Endothelial cell of umbilical vein (primary cell): ENCODE results near the gene PTBP3. TPM values are rescaled to one million over a fixed set of nuclear protein-coding genes. Genes with fewer than 3 reads are reported as not detected.

ENCODE experiments used
- BruUV-seq: library from RNA; stranded (reverse); fragments of 400-500 nt; replicated peaks from 2 replicates; lab custom pipeline; 2021; lab: Mats Ljungman, UMichigan
- CTCF ChIA-PET: fragments of 300-600, 350-600 bp; sonication (Branson Sonifier 250); formaldehyde crosslinking; loops from one replicate; lab custom pipeline; 2021; ENCODE audit warnings: antibody characterized with exemption, inconsistent platforms; lab: Charles Lee
- POLR2A ChIA-PET: fragments of 300-600, 350-600 bp; sonication (Branson Sonifier 250); formaldehyde crosslinking; loops from one replicate; lab custom pipeline; 2021; ENCODE audit warnings: antibody characterized with exemption, inconsistent platforms; lab: Charles Lee
- DNase-seq: peaks from one replicate; pipeline ENCODE4 v3.0.0-alpha.2; 2011; ENCODE audit warnings: low read depth, low spot score
- FAIRE-seq: peaks from 2 replicates; lab custom pipeline; 2011; peaks lifted over from hg19 to GRCh38; lab: Jason Lieb, UNC
- H2AFZ ChIP-seq: 2 replicates; pipeline ENCODE4 v1.6.0; 2012; ENCODE audit warnings: low read depth, low read length, control low read depth, inconsistent platforms
- H3K27ac ChIP-seq: 2 replicates; pipeline ENCODE4 v1.5.1; 2011; ENCODE audit warnings: low read depth, mild to moderate bottlenecking, control low read depth, low read length, moderate library complexity; ENCODE audit not compliant: insufficient read depth
- H3K27me3 ChIP-seq, 2 experiments: 2 replicates each; pipeline versions ENCODE4 v1.6.0 to v1.6.1; 2011; ENCODE audit warnings: low read length in 2 of 2, mixed read lengths in 1 of 2; ENCODE audit not compliant: control insufficient read depth in 2 of 2, insufficient read depth in 2 of 2
- H3K36me3 ChIP-seq, 2 experiments: 2 replicates in 1 of 2; 3 replicates in 1 of 2; pipeline ENCODE4 v1.5.1; 2011; ENCODE audit warnings: low read length in 2 of 2, mild to moderate bottlenecking in 1 of 2, moderate library complexity in 1 of 2; ENCODE audit not compliant: control insufficient read depth in 2 of 2, insufficient read depth in 2 of 2; ENCODE audit errors: extremely low read depth in 1 of 2
- H3K4me1 ChIP-seq: 3 replicates; pipeline ENCODE4 v1.5.1; 2011; ENCODE audit warnings: mild to moderate bottlenecking, low read length; ENCODE audit not compliant: control insufficient read depth, insufficient read depth; ENCODE audit errors: extremely low read depth
- H3K4me2 ChIP-seq: 2 replicates; pipeline ENCODE4 v1.6.1; 2011; ENCODE audit warnings: low read length, control low read depth, mixed read lengths; ENCODE audit not compliant: insufficient read depth
- H3K4me3 ChIP-seq, 3 experiments: fragments of 200-600 bp in 1 of 3; sonication (generic), shearing (Covaris generic) in 1 of 3; replicated peaks in 1 of 3; 2 replicates each; pipeline ENCODE4 v1.5.1; 2011 to 2016; ENCODE audit warnings: control low read depth in 3 of 3, low read length in 3 of 3, mild to moderate bottlenecking in 2 of 3, inconsistent platforms in 1 of 3, low read depth in 1 of 3, moderate library complexity in 1 of 3; ENCODE audit not compliant: insufficient read depth in 1 of 3
- H3K79me2 ChIP-seq: 2 replicates; pipeline ENCODE4 v1.6.0; 2012; ENCODE audit warnings: low read length, inconsistent platforms; ENCODE audit not compliant: control insufficient read depth, insufficient read depth
- H3K9ac ChIP-seq: replicated peaks from 2 replicates; pipeline ENCODE3; 2011; ENCODE audit warnings: low read length, control low read depth; ENCODE audit not compliant: insufficient read depth; ENCODE audit errors: extremely low read depth
- H3K9me1 ChIP-seq: replicated peaks from 3 replicates; pipeline ENCODE4 v1.6.0; 2011; ENCODE audit warnings: mild to moderate bottlenecking, low read length; ENCODE audit not compliant: control insufficient read depth, insufficient read depth; ENCODE audit errors: extremely low read depth
- H3K9me3 ChIP-seq: replicated peaks from 2 replicates; pipeline ENCODE4 v1.5.1; 2012; ENCODE audit warnings: low read length, inconsistent platforms; ENCODE audit not compliant: control insufficient read depth, insufficient read depth
- H4K20me1 ChIP-seq: replicated peaks from 2 replicates; pipeline ENCODE3; 2011; ENCODE audit warnings: mild to moderate bottlenecking, low read length; ENCODE audit not compliant: control insufficient read depth, insufficient read depth; ENCODE audit errors: extremely low read depth
- CTCF ChIP-seq, 2 donors: IDR thresholded peaks; 1 replicate in 1 of 2; 2 replicates in 1 of 2; pipeline ENCODE4 v1.5.1; 2011; ENCODE audit warnings: low read length in 2 of 2, mild to moderate bottlenecking in 2 of 2, moderate library complexity in 2 of 2, control low read depth in 1 of 2, inconsistent platforms in 1 of 2, low read depth in 1 of 2; ENCODE audit not compliant: insufficient read depth in 1 of 2; ENCODE audit errors: extremely low read depth in 1 of 2
- FOS ChIP-seq: IDR thresholded peaks from 2 replicates; pipeline ENCODE4 v1.6.1; 2011; ENCODE audit warnings: mild to moderate bottlenecking, low read length, moderate library complexity, borderline replicate concordance; ENCODE audit not compliant: insufficient read depth
- JUN ChIP-seq: IDR thresholded peaks from 2 replicates; pipeline ENCODE4 v1.6.1; 2011; ENCODE audit warnings: borderline replicate concordance, low read depth; ENCODE audit not compliant: insufficient read length, insufficient read depth
- POLR2AphosphoS5 ChIP-seq: IDR thresholded peaks from 2 replicates; pipeline ENCODE4 v1.6.1; 2012; ENCODE audit warnings: low read depth, mild to moderate bottlenecking, control low read depth, low read length, moderate library complexity; ENCODE audit not compliant: insufficient read depth
- dilution Hi-C: fragments of 300-500 bp; cut with MboI; formaldehyde crosslinking; loops from one replicate; pipeline ENCODE4 v1.15.0; 2019; ENCODE audit warnings: low sequenced_read_pairs; ENCODE audit not compliant: extremely low pct_ligation_motif_present
- intact Hi-C: fragments of 100-400 bp; cut with micrococcal nuclease; formaldehyde crosslinking; loops from one replicate; pipeline ENCODE4 v1.10.0; 2022
- polyA plus RNA-seq, 4 experiments: library from polyadenylated mRNA; depleted of rRNA in 3 of 4; stranded (reverse) in 3 of 4; unstranded in 1 of 4; fragments of >200 nt; gene quantifications; 2 replicates each; pipeline versions ENCODE4 v1.2.1 to v1.2.3, GENCODE V29; 2011 to 2012; ENCODE audit warnings: missing spikeins in 1 of 4
- total RNA-seq: library from RNA; stranded (reverse); gene quantifications from 2 replicates; pipeline ENCODE4 v1.2.3, GENCODE V29; 2021

PTBP3 gene
- total and polyA plus RNA-seq, 2 donors (not counting 3 experiments of a cell fraction or from before 2014, with no cell fraction given), result 42.4 to 75.0 TPM

- peak within 1 kb of the TSS; percentile 93 for H2AFZ ChIP-seq
- H3K79me2 ChIP-seq, result peaks cover 16% of the 10 kb centered on the region
- intact Hi-C loops, result loop anchor here (1.0 to 2.0 kb wide), 2 partner anchors 78 to 158 kb away; partner anchors contain the start of gene PTBP3
- no peaks in the 10 kb centered on the region for H3K36me3 ChIP-seq
- no peaks in the 10 kb centered on the region for H3K9me1 ChIP-seq
- peak; percentile 26 for DNase-seq
- H4K20me1 ChIP-seq, result no peaks in the 10 kb centered on the region
- dilution Hi-C loops, result no loop called here
- no peak for TF ChIP-seq FOS
- TF ChIP-seq CTCF (IDR thresholded peaks at IDR 0.05; ENCODE audit: extremely low read depth in 1 of 2, insufficient read depth in 1 of 2, low read depth in 1 of 2, low read length in 2 of 2), result no peak
- TF ChIP-seq JUN, result no peak
- peak; percentile 4 for TF ChIP-seq POLR2AphosphoS5
- no TSS peak for BruUV-seq
- peak within 1 kb of the TSS; percentile 79 for H3K9ac ChIP-seq
- peak within 1 kb of the TSS; percentile 37 for H3K27ac ChIP-seq
- no peaks in the 10 kb centered on the region for H3K27me3 ChIP-seq
- H3K9me3 ChIP-seq, result no peaks in the 10 kb centered on the region
- ChIA-PET POLR2A (no interaction called here), CTCF (interaction anchor here (0.6 to 1.4 kb wide), 7 partner anchors 8 to 158 kb away, joined by 3 to 9 read pairs (median 4); partner anchors contain the start of gene PTBP3)
- FAIRE-seq, result peak; percentile 58
- H3K4me3 ChIP-seq, result peak within 1 kb of the TSS; percentile 37 to 74 (median 60)
- H3K4me2 ChIP-seq, result peak within 1 kb of the TSS; percentile 96
- H3K4me1 ChIP-seq, result peaks cover 8% of the 10 kb centered on the region
Observed at GRCh38 chr9:112174965-112175795, 158.2 kb downstream of the PTBP3 start, which contains the start of gene SUSD1. Gene SUSD1, minus strand, starts transcription at chr9:112175297. Its CDS starts 62 bp downstream, at chr9:112175235.
